Upper lobe of left lung (tissue), 4 donors: ENCODE results near the gene PPM1F.

Experiments used
- POLR2A ChIP-seq, 4 donors: fragments of 450-650 bp; IDR thresholded peaks; one replicate each; pipeline ENCODE4 v1.5.1; 2016 to 2017; ENCODE audit warnings: antibody characterized with exemption in 4 of 4, mild to moderate bottlenecking in 2 of 4
- POLR2AphosphoS5 ChIP-seq, 2 donors: sonication (generic); formaldehyde crosslinking; IDR thresholded peaks; one replicate each; pipeline ENCODE4 v1.5.1; 2017; ENCODE audit warnings: antibody characterized with exemption in 2 of 2
- TF ChIP-seq, protein P1 (sequence below), 6 experiments: fragments of 450-650 bp in 4 of 6; fragments of 200-600 bp in 2 of 6; sonication (generic) in 2 of 6; IDR thresholded peaks; one replicate each; pipeline ENCODE4 v1.5.1; 2016 to 2019; ENCODE audit warnings: antibody characterized with exemption in 6 of 6

DNA sequence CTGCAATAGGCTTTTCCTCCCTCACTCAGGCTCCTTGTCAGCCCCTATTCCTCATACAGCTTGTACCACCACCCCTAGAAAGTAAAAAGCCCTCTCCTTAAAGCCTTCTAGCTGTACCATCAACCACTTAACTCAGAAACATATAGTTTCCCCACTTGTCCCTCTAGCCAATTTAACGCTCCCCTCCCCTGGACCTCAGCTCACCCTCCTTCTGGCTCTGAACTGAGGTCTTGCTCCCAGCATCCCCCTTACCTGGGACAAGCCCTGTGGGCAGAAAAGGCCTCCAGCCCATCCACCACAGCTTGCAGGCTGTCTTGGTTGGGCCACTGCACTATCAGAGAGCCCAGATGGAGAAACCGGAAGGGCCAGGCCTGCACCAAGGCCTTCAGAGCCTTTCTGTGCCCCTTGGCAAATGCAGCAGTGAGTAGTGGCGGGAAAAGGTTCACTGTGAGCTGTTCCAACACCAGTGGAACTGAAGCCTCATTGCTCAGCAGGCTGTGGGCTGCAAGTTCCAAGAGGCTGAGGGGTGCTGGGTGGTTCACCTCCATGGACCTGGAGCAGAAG, 42.3 kb upstream of the PPM1F start:
- TF ChIP-seq POLR2A (IDR thresholded peaks at IDR 0.05) (no peak), POLR2AphosphoS5 (IDR thresholded peaks at IDR 0.05) (no peak)
- TF ChIP-seq, protein P1, sequence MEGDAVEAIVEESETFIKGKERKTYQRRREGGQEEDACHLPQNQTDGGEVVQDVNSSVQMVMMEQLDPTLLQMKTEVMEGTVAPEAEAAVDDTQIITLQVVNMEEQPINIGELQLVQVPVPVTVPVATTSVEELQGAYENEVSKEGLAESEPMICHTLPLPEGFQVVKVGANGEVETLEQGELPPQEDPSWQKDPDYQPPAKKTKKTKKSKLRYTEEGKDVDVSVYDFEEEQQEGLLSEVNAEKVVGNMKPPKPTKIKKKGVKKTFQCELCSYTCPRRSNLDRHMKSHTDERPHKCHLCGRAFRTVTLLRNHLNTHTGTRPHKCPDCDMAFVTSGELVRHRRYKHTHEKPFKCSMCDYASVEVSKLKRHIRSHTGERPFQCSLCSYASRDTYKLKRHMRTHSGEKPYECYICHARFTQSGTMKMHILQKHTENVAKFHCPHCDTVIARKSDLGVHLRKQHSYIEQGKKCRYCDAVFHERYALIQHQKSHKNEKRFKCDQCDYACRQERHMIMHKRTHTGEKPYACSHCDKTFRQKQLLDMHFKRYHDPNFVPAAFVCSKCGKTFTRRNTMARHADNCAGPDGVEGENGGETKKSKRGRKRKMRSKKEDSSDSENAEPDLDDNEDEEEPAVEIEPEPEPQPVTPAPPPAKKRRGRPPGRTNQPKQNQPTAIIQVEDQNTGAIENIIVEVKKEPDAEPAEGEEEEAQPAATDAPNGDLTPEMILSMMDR (IDR thresholded peaks at IDR 0.05) = no peak
